Calu3 (cell line): ENCODE results near the gene TSSK2. TPM values are rescaled to one million over a fixed set of nuclear protein-coding genes. Genes with fewer than 3 reads are reported as not detected.
"Not testable (repeated sequence)": the region's sequence is repeated elsewhere in the genome, so short reads cannot be mapped to it uniquely, and the experiment has no call there.

ENCODE experiments used
- BruUV-seq: library from RNA; stranded (reverse); fragments of 400-500 nt; replicated peaks from 2 replicates; lab custom pipeline; 2021; lab: Mats Ljungman, UMichigan
- CTCF ChIA-PET: fragments of 300-600 bp; sonication (Branson Sonifier 250); formaldehyde crosslinking; loops from one replicate; lab custom pipeline; 2022; ENCODE audit warnings: antibody characterized with exemption; lab: Charles Lee
- DNase-seq: peaks from one replicate; pipeline ENCODE4 v3.0.0; 2022
- H3K27ac Mint-ChIP-seq: one replicate; pipeline ENCODE4 v1.8.0; 2022; ENCODE audit warnings: mixed read lengths; ENCODE audit not compliant: unreplicated experiment
- H3K27me3 Mint-ChIP-seq: one replicate; pipeline ENCODE4 v1.8.0; 2022; ENCODE audit warnings: mixed read lengths; ENCODE audit not compliant: unreplicated experiment
- H3K36me3 Mint-ChIP-seq: one replicate; pipeline ENCODE4 v1.8.0; 2022; ENCODE audit warnings: mild to moderate bottlenecking, moderate library complexity, mixed read lengths; ENCODE audit not compliant: insufficient read depth, unreplicated experiment
- H3K4me1 Mint-ChIP-seq: one replicate; pipeline ENCODE4 v1.8.0; 2022; ENCODE audit warnings: mild to moderate bottlenecking, low read depth, mixed read lengths; ENCODE audit not compliant: unreplicated experiment
- H3K4me3 Mint-ChIP-seq: one replicate; pipeline ENCODE4 v1.8.0; 2022; ENCODE audit warnings: mild to moderate bottlenecking, low read depth, moderate library complexity, mixed read lengths; ENCODE audit not compliant: unreplicated experiment
- H3K9me3 Mint-ChIP-seq: one replicate; pipeline ENCODE4 v1.8.0; 2022; ENCODE audit warnings: low read depth, mixed read lengths; ENCODE audit not compliant: unreplicated experiment
- intact Hi-C: fragments of 100-400 bp; cut with micrococcal nuclease; formaldehyde crosslinking; loops from one replicate; pipeline ENCODE4 v1.10.0; 2022; ENCODE audit not compliant: unreplicated experiment
- total RNA-seq: library from RNA; stranded (reverse); gene quantifications from 2 replicates; pipeline ENCODE4 v1.2.3, GENCODE V29; 2022
- TF ChIP-seq, protein P1 (sequence below): fragments of 200-600 bp; IDR thresholded peaks from one replicate; pipeline ENCODE4 v1.8.0; 2022; ENCODE audit warnings: antibody characterized with exemption; ENCODE audit not compliant: unreplicated experiment

Gene TSSK2
- total RNA-seq, 1 experiment from 2014 or later, result not detected

DNA sequence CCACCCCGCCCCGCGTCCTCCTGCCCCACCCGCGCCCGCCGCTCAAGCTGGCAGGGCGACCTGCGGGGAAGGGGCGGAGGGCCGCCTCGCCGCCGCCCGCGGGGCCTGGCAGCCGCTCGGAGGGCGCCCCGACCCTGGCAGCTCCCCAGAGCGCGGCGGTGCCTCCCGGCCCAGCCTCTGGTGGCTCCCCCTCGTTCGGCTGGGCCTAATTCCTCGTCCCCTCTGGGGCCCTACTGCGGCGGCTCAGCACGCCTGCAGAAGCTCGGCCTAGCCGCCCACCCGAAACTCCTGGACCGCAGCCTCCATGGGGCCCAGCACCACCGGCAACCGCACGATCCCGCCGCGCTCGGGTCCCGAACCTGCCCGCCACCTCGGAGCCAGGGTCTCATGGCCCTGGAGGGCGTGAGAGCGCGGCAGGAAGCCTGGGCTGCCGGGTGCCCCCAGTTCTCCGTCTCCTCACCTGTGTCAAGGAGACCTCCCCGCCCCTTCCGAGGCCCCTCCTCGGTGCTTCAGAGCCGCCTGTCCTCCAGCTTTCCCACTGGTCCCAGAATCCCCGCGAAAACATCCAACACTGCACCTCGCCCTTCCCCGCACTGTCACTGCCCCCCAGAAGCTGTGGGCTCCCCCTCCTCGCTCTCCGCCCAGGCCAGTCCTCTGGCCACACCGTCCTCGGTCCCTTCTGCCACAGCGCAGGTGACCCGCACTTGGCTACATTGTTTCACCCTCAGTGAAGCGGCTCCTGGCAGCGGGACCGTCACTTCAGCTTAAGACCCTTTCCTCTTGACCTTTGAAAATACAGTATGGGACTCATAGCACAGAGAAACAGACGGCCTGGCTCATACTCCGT, 19.6 kb downstream of the TSSK2 start:
- DNase-seq, result no peak
- Mint-ChIP-seq H3K27me3 (peaks cover 69% of the 10 kb centered on the region), H3K4me1 (no peaks in the 10 kb centered on the region), H3K4me3 (no peak overlapping the region), H3K27ac (no peak overlapping the region), H3K36me3 (no peaks in the 10 kb centered on the region), H3K9me3 (no peaks in the 10 kb centered on the region)
- intact Hi-C loops, result no loop called here
- TF ChIP-seq, protein P1, sequence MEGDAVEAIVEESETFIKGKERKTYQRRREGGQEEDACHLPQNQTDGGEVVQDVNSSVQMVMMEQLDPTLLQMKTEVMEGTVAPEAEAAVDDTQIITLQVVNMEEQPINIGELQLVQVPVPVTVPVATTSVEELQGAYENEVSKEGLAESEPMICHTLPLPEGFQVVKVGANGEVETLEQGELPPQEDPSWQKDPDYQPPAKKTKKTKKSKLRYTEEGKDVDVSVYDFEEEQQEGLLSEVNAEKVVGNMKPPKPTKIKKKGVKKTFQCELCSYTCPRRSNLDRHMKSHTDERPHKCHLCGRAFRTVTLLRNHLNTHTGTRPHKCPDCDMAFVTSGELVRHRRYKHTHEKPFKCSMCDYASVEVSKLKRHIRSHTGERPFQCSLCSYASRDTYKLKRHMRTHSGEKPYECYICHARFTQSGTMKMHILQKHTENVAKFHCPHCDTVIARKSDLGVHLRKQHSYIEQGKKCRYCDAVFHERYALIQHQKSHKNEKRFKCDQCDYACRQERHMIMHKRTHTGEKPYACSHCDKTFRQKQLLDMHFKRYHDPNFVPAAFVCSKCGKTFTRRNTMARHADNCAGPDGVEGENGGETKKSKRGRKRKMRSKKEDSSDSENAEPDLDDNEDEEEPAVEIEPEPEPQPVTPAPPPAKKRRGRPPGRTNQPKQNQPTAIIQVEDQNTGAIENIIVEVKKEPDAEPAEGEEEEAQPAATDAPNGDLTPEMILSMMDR, result no peak
- no TSS peak for BruUV-seq
- CTCF ChIA-PET, result no interaction called here

DNA sequence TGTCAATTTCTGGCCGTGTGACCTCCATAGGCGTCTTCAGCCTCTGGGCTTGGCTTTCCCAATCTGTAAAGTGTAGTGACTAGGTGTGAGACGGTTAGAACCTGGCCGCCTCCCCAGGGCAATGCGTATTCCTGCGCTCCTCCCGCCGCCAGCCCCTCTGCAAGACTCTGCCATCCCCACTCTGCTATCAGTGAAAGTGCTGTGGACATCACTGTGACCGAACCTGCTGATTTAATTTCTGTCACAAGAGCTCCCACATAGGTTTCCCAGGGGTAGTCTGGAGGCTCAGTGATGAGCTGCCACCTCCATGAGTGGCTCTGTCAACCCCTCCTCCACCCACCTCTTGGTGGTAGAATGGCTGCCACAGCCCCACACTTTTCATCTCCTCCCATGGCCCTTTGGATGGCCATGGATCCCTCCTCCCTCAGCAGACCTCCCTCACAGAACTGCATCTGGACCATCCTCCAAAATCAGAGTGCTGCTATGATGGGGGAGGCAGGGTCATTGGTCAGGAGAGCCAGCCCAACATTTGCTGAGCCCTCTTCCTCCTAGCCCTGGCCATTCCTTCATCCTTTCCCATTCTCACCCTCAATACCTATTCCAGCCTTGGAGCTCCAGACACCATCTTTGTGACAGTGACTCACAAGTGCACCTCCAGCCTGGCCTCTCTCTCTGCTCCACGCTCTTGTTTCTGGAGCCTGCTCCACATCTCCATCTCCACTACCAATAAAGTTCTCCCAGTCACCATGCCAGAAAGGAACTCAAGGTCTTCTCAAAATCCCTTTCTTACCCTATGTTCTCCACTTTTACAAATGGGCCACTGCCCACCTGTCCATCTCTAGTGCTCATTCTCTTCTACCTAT, 20.5 kb downstream of the TSSK2 start:
- no peak overlapping the region for H3K4me3 Mint-ChIP-seq
- intact Hi-C loops, result no loop called here
- H3K27me3 Mint-ChIP-seq, result peaks cover 61% of the 10 kb centered on the region
- TF ChIP-seq, protein P1, result no peak
- no TSS peak for BruUV-seq
- H3K36me3 Mint-ChIP-seq, result no peaks in the 10 kb centered on the region
- H3K4me1 Mint-ChIP-seq, result no peaks in the 10 kb centered on the region
- H3K27ac Mint-ChIP-seq, result no peak overlapping the region
- no peak for DNase-seq
- no peaks in the 10 kb centered on the region for H3K9me3 Mint-ChIP-seq
- CTCF ChIA-PET, result no interaction called here

DNA sequence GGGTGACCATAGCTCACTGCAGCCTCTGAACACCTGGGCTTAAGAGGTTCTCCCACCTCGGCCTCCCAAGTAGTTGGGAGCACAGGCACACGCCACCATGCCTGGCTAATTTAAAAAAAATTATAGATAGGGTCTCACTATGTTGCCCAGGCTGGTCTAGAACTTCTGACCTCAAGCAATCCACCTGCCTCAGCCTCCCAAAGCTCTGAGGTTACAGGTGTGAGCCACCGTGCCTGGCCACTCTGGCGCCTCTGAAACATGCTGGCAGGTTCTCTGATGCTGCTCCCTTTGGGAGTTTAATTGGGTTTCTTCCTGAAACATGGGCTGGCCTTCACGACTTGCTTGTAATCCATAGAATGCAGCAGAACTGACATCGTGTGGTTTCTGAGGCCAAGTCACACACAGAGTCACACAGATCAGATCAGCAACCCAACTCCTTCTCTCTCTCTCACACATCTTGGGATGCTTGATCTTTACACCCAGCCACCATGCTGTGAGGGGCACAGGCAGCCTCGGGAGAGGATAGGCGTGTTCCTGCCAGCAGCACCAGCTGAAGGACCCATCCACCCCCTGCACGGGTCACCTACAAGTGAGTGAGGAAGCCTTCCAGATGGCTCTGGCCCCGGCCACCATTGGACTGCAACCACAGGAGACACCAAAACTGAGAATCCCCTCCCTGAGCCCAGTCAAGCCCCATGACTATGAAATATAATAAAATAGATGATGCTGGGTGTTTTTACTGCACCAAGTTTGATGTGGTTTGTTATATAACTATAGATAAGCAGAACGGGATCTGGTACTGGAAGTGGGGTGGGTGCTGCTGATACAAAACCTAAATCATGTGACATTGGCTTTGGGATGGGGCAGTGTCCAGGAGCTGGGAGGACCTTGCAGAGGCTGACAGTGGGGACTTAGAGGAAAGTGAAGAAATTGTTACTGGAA, 22.1 kb downstream of the TSSK2 start:
- no peaks in the 10 kb centered on the region for H3K9me3 Mint-ChIP-seq
- H3K27me3 Mint-ChIP-seq, result peaks cover 45% of the 10 kb centered on the region
- H3K4me1 Mint-ChIP-seq, result no peaks in the 10 kb centered on the region
- TF ChIP-seq, protein P1, result no peak
- no peaks in the 10 kb centered on the region for H3K36me3 Mint-ChIP-seq
- BruUV-seq, result no TSS peak
- intact Hi-C loops, result no loop called here
- CTCF ChIA-PET, result interaction anchor here (0.6 kb wide), 1 partner anchor 22 kb away, joined by 3 read pairs; no protein-coding TSS in a partner anchor
- H3K4me3 Mint-ChIP-seq, result no peak overlapping the region
- DNase-seq, result no peak
- no peak overlapping the region for H3K27ac Mint-ChIP-seq

DNA sequence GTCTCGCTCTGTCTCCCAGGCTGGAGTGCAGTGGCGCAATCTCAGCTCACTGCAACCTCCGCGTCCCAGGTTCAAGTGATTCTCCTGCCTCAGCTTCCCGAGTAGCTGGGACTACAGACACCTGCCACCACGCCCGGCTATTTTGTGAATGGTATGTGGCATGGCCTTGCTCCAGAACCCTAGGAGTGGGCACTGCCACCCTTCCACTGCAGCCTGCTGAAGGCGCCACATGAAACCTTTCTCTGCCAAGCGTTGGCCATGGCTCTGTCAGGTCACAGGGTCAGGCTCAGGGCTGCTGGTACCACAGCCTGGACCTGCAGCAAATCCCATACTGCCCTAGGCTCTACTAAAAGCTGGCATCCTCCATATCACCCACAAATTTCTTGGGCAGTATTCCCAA, 25.0 kb downstream of the TSSK2 start:
- intact Hi-C loops, H3K27ac Mint-ChIP-seq, H3K36me3 Mint-ChIP-seq, H3K4me1 Mint-ChIP-seq, H3K4me3 Mint-ChIP-seq, H3K9me3 Mint-ChIP-seq, DNase-seq, BruUV-seq: not testable (repeated sequence)
- CTCF ChIA-PET, result interaction anchor here (1.6 kb wide), 1 partner anchor 12 kb away, joined by 4 read pairs; the partner anchor contains the start of gene ESS2
- peaks cover 35% of the 10 kb centered on the region for H3K27me3 Mint-ChIP-seq

DNA sequence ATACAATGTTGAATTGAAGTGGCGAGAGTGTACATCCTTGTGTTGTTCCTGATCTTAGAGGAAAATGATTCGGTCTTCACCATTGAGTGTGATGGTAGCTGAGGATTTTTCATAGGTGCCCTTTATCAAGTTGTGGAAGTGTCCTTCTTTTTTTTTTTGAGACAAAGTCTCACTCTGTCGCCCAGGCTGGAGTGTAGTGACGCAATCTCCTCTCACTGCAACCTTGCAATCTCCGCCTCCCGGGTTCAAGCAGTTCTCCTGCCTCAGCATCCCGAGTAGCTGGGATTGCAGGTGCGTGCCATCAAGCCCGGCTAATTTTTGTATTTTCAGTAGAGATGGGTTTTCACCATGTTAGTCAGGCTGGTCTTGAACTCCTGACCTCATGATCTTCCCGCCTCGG, 27.5 kb downstream of the TSSK2 start:
- DNase-seq, BruUV-seq, H3K4me1 Mint-ChIP-seq, H3K36me3 Mint-ChIP-seq, H3K9me3 Mint-ChIP-seq, H3K27me3 Mint-ChIP-seq, intact Hi-C loops, H3K27ac Mint-ChIP-seq, H3K4me3 Mint-ChIP-seq: not testable (repeated sequence)
- CTCF ChIA-PET, result interaction anchor here (0.6 to 1.6 kb wide), 4 partner anchors 14 to 349 kb away, joined by 3 to 6 read pairs (median 3); partner anchors contain the start of genes ESS2 and SLC25A1
